SH-SY5Y (cell line): Measurements from ENCODE around the gene CDC42BPB.

ENCODE experiments used
- GATA2 ChIP-seq: IDR thresholded peaks from 2 replicates; pipeline ENCODE4 v1.6.1; 2011; ENCODE audit warnings: mild to moderate bottlenecking, low read depth, low read length
- GATA3 ChIP-seq: IDR thresholded peaks from 2 replicates; pipeline ENCODE4 v1.6.1; 2011; ENCODE audit warnings: low read depth, mild to moderate bottlenecking, low read length, moderate library complexity

DNA sequence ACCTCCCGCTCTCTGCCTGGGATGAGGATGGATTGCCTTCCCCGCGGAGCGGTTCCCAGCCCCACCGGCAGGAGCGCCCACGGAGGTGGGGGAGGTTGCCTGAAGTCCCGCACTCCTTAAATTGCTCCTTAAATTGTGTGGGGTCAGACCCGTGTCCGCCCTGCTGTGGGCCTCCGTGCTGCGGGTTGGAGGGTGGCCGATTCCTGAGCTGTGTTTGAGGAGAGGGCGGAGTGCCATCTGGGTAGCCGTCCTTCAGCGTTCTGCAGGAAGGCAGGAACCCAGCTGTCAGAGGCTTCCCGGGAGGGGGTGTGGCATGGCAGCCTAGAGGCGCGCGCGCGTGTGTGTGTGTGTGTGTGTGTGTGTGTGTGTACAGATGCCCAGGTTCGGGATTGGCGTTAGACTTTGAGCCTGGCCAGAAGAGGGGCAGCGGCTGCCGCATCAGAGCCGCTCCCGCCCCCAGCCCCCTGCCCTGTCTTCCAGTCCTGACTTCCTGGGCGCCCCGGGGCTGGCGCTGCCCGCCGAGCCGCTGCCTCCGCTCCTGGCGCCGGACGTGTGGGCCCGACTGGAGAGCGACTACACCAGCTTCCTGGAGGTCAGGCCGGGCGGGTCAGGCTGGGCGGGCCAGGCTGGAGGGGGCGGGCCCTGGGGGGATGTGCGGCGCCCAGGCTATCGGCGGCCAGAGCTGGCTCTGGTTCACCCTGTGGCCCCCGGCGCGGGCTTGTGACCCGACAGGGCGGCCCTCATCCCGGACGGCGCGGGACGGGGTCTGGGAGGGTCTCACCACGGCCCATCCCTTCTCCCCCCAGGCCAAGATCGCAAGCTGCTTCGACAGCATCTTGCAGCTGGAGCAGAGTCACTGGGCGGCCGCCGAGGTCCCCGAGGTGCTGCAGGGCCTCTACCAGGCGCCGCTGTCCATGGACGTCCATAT lies 46.4 kb upstream of the CDC42BPB start:
- TF ChIP-seq GATA2 (no peak), GATA3 (no peak)
